Osteoblast (primary cell): Measurements from ENCODE around the gene ARHGAP18. TPM values are rescaled to one million over a fixed set of nuclear protein-coding genes. Genes with fewer than 3 reads are reported as not detected.
A peak's percentile ranks its signal among the peaks of the same experiment; 100 is the strongest.

Experiments used
- DNase-seq: peaks from one replicate; pipeline ENCODE4 v3.0.0; 2011; ENCODE audit warnings: low spot score, mixed read lengths; ENCODE audit not compliant: insufficient read length; ENCODE audit errors: missing footprints
- H2AFZ ChIP-seq: 2 replicates; pipeline ENCODE4 v1.6.0; 2011; ENCODE audit warnings: mild to moderate bottlenecking, low read length
- H3K27ac ChIP-seq: 2 replicates; pipeline ENCODE4 v1.5.1; 2011; ENCODE audit warnings: mild to moderate bottlenecking, low read depth, low read length, moderate library complexity
- H3K27me3 ChIP-seq: 2 replicates; pipeline ENCODE4 v1.6.0; 2012; ENCODE audit warnings: mild to moderate bottlenecking, control low read depth, inconsistent platforms, low read length, moderate library complexity; ENCODE audit not compliant: insufficient read depth
- H3K36me3 ChIP-seq: 2 replicates; pipeline ENCODE4 v1.5.1; 2011; ENCODE audit warnings: mild to moderate bottlenecking, low read length, control low read depth, moderate library complexity; ENCODE audit not compliant: insufficient read depth
- H3K4me1 ChIP-seq: 2 replicates; pipeline ENCODE4 v1.5.1; 2011; ENCODE audit warnings: mild to moderate bottlenecking, low read length, control low read depth, moderate library complexity; ENCODE audit not compliant: insufficient read depth
- H3K4me2 ChIP-seq: 2 replicates; pipeline ENCODE4 v1.6.0; 2011; ENCODE audit warnings: mild to moderate bottlenecking, low read length; ENCODE audit not compliant: insufficient read depth
- H3K4me3 ChIP-seq: fragments of 200-600 bp; sonication (generic); 3 replicates; pipeline ENCODE4 v1.5.1; 2012; ENCODE audit warnings: mild to moderate bottlenecking, low read length, inconsistent platforms; ENCODE audit not compliant: insufficient read depth
- H3K79me2 ChIP-seq: 2 replicates; pipeline ENCODE4 v1.6.0; 2012; ENCODE audit warnings: mild to moderate bottlenecking, low read length, control low read depth, inconsistent platforms; ENCODE audit not compliant: insufficient read depth
- H3K9me3 ChIP-seq: 2 replicates; pipeline ENCODE4 v1.5.1; 2011; ENCODE audit warnings: low read depth, low read length, control low read depth
- H4K20me1 ChIP-seq: 2 replicates; pipeline ENCODE4 v1.6.0; 2012; ENCODE audit warnings: mild to moderate bottlenecking, low read length, control low read depth; ENCODE audit not compliant: insufficient read depth
- total RNA-seq: library from RNA; depleted of rRNA; stranded (reverse); fragments of >200 nt; gene quantifications from 2 replicates; pipeline ENCODE4 v1.2.3, GENCODE V29; 2012
- TF ChIP-seq, protein P1 (sequence below): IDR thresholded peaks from 2 replicates; pipeline ENCODE4 v1.5.1; 2011; ENCODE audit warnings: mild to moderate bottlenecking, low read depth, low read length, moderate library complexity; ENCODE audit errors: extremely low read depth

The ARHGAP18 gene
- total RNA-seq, 1 donor, result 21.0 TPM

DNA sequence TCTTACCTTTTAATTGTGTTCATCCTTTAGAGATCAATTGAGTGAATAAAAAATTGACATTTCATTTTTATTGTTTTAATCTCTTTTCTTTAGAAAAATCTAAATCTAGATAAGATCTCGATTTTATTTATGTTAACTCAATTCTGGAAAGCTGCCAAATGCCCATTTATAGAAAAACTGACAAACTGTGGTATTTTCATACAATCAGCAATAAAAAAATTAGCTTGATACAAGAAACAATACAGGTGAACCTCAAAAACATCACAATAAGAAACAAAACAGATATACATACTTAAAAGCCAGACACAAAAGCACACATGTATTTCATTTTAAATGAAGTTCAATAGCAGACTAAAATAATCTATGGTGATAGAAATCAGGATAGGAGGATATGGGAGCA, 30.0 kb upstream of the ARHGAP18 start:
- Histone ChIP-seq H3K9me3 (no peaks in the 10 kb centered on the region), H3K27ac (no peak overlapping the region), H3K27me3 (no peaks in the 10 kb centered on the region), H3K4me3 (no peak overlapping the region), H3K4me1 (peaks cover 10% of the 10 kb centered on the region), H3K36me3 (no peaks in the 10 kb centered on the region), H3K4me2 (no peak overlapping the region), H2AFZ (no peak overlapping the region), H3K79me2 (no peaks in the 10 kb centered on the region), H4K20me1 (no peaks in the 10 kb centered on the region)
- DNase-seq, result no peak
- TF ChIP-seq, protein P1, sequence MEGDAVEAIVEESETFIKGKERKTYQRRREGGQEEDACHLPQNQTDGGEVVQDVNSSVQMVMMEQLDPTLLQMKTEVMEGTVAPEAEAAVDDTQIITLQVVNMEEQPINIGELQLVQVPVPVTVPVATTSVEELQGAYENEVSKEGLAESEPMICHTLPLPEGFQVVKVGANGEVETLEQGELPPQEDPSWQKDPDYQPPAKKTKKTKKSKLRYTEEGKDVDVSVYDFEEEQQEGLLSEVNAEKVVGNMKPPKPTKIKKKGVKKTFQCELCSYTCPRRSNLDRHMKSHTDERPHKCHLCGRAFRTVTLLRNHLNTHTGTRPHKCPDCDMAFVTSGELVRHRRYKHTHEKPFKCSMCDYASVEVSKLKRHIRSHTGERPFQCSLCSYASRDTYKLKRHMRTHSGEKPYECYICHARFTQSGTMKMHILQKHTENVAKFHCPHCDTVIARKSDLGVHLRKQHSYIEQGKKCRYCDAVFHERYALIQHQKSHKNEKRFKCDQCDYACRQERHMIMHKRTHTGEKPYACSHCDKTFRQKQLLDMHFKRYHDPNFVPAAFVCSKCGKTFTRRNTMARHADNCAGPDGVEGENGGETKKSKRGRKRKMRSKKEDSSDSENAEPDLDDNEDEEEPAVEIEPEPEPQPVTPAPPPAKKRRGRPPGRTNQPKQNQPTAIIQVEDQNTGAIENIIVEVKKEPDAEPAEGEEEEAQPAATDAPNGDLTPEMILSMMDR, result no peak

DNA sequence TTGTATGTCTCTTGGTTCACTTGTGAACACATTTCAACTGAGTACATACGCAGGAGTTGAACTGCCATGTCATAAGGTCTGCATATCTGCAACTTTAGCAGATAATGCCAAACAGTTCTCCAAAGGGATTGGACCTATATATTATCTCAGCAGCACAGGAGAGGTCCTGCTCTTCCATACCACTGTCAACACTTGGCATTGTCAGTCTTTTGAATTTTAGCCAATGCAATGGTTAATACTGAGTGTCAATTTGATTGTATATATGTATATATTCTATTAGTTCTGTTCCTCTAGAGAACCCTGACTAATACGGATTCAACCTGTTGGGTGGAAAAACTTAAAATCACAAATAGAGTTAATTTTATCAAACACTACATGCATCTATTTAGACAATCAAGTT, 26.1 kb upstream of the ARHGAP18 start:
- no peak overlapping the region for H3K4me2 ChIP-seq
- TF ChIP-seq, protein P1, result no peak
- H3K36me3 ChIP-seq, result no peaks in the 10 kb centered on the region
- H3K27ac ChIP-seq, result no peak overlapping the region
- H3K79me2 ChIP-seq, result no peaks in the 10 kb centered on the region
- H3K9me3 ChIP-seq, result no peaks in the 10 kb centered on the region
- no peak for DNase-seq
- H3K4me3 ChIP-seq, result no peak overlapping the region
- no peak overlapping the region for H2AFZ ChIP-seq
- no peaks in the 10 kb centered on the region for H3K27me3 ChIP-seq
- no peaks in the 10 kb centered on the region for H4K20me1 ChIP-seq
- H3K4me1 ChIP-seq, result no peaks in the 10 kb centered on the region

DNA sequence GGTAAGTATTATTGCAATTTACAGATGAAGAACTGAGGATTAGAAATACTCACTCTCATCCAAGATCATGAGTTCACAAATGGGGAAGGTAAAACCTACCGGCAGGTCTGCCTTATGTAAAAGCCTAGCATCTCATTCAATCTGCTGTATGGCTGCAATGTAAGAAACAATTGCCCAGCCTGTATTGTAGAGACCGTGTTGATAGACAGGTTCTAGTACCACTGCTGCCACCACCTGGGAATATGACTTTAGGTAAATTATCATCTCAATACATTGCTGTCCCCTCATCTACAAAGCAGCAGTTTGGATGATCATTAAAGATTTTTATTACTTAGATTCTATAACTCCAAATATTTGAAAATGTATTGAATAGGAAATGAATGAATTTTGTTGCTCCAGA, 23.3 kb upstream of the ARHGAP18 start:
- Histone ChIP-seq H3K4me3 (no peak overlapping the region), H3K79me2 (no peaks in the 10 kb centered on the region), H3K27ac (no peak overlapping the region), H3K4me1 (no peaks in the 10 kb centered on the region), H3K4me2 (no peak overlapping the region), H3K36me3 (no peaks in the 10 kb centered on the region), H3K9me3 (no peaks in the 10 kb centered on the region), H2AFZ (peak overlapping the region; percentile 7), H3K27me3 (no peaks in the 10 kb centered on the region), H4K20me1 (no peaks in the 10 kb centered on the region)
- TF ChIP-seq, protein P1, result no peak
- no peak for DNase-seq

DNA sequence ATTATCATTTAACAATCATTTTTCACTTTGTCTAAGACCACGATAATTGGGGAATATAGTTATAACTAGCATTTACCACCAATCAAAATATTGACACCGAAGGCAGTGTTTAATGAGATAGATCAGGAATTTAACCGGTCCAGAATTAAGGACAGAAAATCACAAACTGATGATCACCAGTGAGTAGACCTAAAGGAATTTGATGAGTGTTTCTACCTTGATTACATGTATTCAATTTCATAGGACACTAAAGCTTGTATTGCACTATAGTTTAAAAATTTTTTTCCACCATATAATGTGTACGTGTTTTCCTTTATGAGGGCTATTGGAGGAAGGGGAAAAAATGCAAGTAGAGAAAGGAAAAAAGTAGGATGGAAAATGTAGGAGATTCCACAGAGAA, 22.6 kb upstream of the ARHGAP18 start:
- H3K27ac ChIP-seq, result no peak overlapping the region
- H3K27me3 ChIP-seq, result no peaks in the 10 kb centered on the region
- TF ChIP-seq, protein P1, result no peak
- H3K9me3 ChIP-seq, result no peaks in the 10 kb centered on the region
- H3K4me3 ChIP-seq, result no peak overlapping the region
- no peaks in the 10 kb centered on the region for H3K4me1 ChIP-seq
- no peaks in the 10 kb centered on the region for H4K20me1 ChIP-seq
- H2AFZ ChIP-seq, result no peak overlapping the region
- no peak overlapping the region for H3K4me2 ChIP-seq
- H3K79me2 ChIP-seq, result no peaks in the 10 kb centered on the region
- H3K36me3 ChIP-seq, result no peaks in the 10 kb centered on the region
- DNase-seq, result no peak
